IMR-90 (cell line): ENCODE data around the gene SPATC1L. TPM values are rescaled to one million over a fixed set of nuclear protein-coding genes. Genes with fewer than 3 reads are reported as not detected.

Experiments used
- ATAC-seq: fragments of 200-7000 bp; cut with Tn5 transposase; 2 replicates; pipeline ENCODE4 v1.9.1; 2020; ENCODE audit warnings: low read depth, mild to moderate bottlenecking, moderate library complexity
- BruUV-seq: library from RNA; stranded (reverse); fragments of 400-500 nt; replicated peaks from 2 replicates; lab custom pipeline; 2021; lab: Mats Ljungman, UMichigan
- CTCF ChIA-PET: fragments of 300-600 bp; formaldehyde crosslinking; extraction: SDS; loops from one replicate; lab custom pipeline; 2021; ENCODE audit warnings: antibody characterized with exemption; lab: Yijun Ruan, JAX
- POLR2A ChIA-PET: fragments of 300-600 bp; sonication (Branson Sonifier 250); formaldehyde crosslinking; loops from one replicate; lab custom pipeline; 2022; ENCODE audit warnings: antibody characterized with exemption; ENCODE audit not compliant: unreplicated experiment; lab: Charles Lee
- DNase-seq: peaks from one replicate; pipeline ENCODE4 v3.0.0; 2013
- H2AFZ ChIP-seq: replicated peaks from 2 replicates; pipeline ENCODE3; 2013; ENCODE audit warnings: low read length, mild to moderate bottlenecking; ENCODE audit not compliant: poor library complexity
- H2AK5ac ChIP-seq: 2 replicates; pipeline ENCODE4 v1.6.1; 2013; ENCODE audit warnings: low read depth, low read length, inconsistent platforms
- H2AK9ac ChIP-seq: replicated peaks from 2 replicates; pipeline ENCODE3; 2013; ENCODE audit warnings: mild to moderate bottlenecking, low read depth, low read length, moderate library complexity; ENCODE audit not compliant: poor library complexity
- H2BK120ac ChIP-seq: 2 replicates; pipeline ENCODE4 v1.6.1; 2013; ENCODE audit warnings: low read depth, low read length, inconsistent platforms
- H2BK15ac ChIP-seq: 3 replicates; pipeline ENCODE4 v1.6.1; 2013; ENCODE audit warnings: low read depth, low read length, inconsistent platforms
- H2BK20ac ChIP-seq: 2 replicates; pipeline ENCODE4 v1.6.1; 2013; ENCODE audit warnings: low read depth, mild to moderate bottlenecking, inconsistent platforms, low read length, moderate library complexity
- H2BK5ac ChIP-seq: 2 replicates; pipeline ENCODE4 v1.6.1; 2013; ENCODE audit warnings: mild to moderate bottlenecking, low read depth, low read length, inconsistent platforms; ENCODE audit not compliant: poor library complexity, severe bottlenecking
- H3K14ac ChIP-seq: replicated peaks from 2 replicates; pipeline ENCODE4 v1.6.1; 2013; ENCODE audit warnings: low read depth, low read length, inconsistent platforms
- H3K18ac ChIP-seq: 2 replicates; pipeline ENCODE4 v1.6.1; 2013; ENCODE audit warnings: low read depth, low read length, control low read depth
- H3K23ac ChIP-seq: 2 replicates; pipeline ENCODE4 v1.6.1; 2013; ENCODE audit warnings: low read depth, low read length, inconsistent platforms
- H3K27ac ChIP-seq: 2 replicates; pipeline ENCODE4 v1.5.1; 2013; ENCODE audit warnings: mild to moderate bottlenecking, control low read depth, low read length; ENCODE audit not compliant: insufficient read depth
- H3K27me3 ChIP-seq: 2 replicates; pipeline ENCODE4 v1.6.1; 2013; ENCODE audit warnings: low read length; ENCODE audit not compliant: control insufficient read depth, insufficient read depth
- H3K36me3 ChIP-seq: 2 replicates; pipeline ENCODE4 v1.6.1; 2013; ENCODE audit warnings: low read length, mixed read lengths; ENCODE audit not compliant: control insufficient read depth, insufficient read depth
- H3K4ac ChIP-seq: 2 replicates; pipeline ENCODE4 v1.6.1; 2013; ENCODE audit warnings: low read depth, low read length, inconsistent platforms
- H3K4me1 ChIP-seq: 2 replicates; pipeline ENCODE4 v1.6.1; 2013; ENCODE audit warnings: low read length, mixed read lengths; ENCODE audit not compliant: control insufficient read depth, insufficient read depth
- H3K4me2 ChIP-seq: 2 replicates; pipeline ENCODE4 v1.6.1; 2013; ENCODE audit warnings: low read depth, mild to moderate bottlenecking, control low read depth, low read length, moderate library complexity
- H3K4me3 ChIP-seq: 2 replicates; pipeline ENCODE4 v1.5.1; 2013; ENCODE audit warnings: low read depth, mild to moderate bottlenecking, control low read depth, low read length, moderate library complexity; ENCODE audit not compliant: insufficient read depth
- H3K56ac ChIP-seq: 2 replicates; pipeline ENCODE4 v1.6.1; 2013; ENCODE audit warnings: low read length, inconsistent platforms; ENCODE audit not compliant: insufficient read depth; ENCODE audit errors: extremely low read depth
- H3K79me1 ChIP-seq, 2 experiments: 2 replicates each; pipeline ENCODE4 v1.6.1; 2013; ENCODE audit warnings: low read length in 2 of 2, inconsistent platforms in 1 of 2, low read depth in 1 of 2
- H3K9ac ChIP-seq: 2 replicates; pipeline ENCODE4 v1.6.1; 2013; ENCODE audit warnings: low read depth, low read length, control low read depth
- H3K9me1 ChIP-seq: 2 replicates; pipeline ENCODE4 v1.6.1; 2013; ENCODE audit warnings: low read length, inconsistent platforms; ENCODE audit not compliant: insufficient read depth
- H3K9me3 ChIP-seq: 2 replicates; pipeline ENCODE4 v1.6.1; 2013; ENCODE audit warnings: low read length; ENCODE audit not compliant: control insufficient read depth, insufficient read depth
- H4K20me1 ChIP-seq: 2 replicates; pipeline ENCODE4 v1.6.1; 2013; ENCODE audit warnings: low read length, inconsistent platforms; ENCODE audit not compliant: insufficient read depth
- H4K5ac ChIP-seq: 2 replicates; pipeline ENCODE4 v1.6.1; 2013; ENCODE audit warnings: mild to moderate bottlenecking, low read depth, low read length, control low read depth
- H4K8ac ChIP-seq, 2 experiments: 2 replicates each; pipeline ENCODE4 v1.6.1; 2013; ENCODE audit warnings: low read depth in 2 of 2, low read length in 2 of 2, control low read depth in 1 of 2, inconsistent platforms in 1 of 2
- H4K91ac ChIP-seq: 2 replicates; pipeline ENCODE4 v1.6.1; 2013; ENCODE audit warnings: low read depth, low read length, inconsistent platforms; ENCODE audit not compliant: insufficient read depth
- CHD1 ChIP-seq: IDR thresholded peaks from 2 replicates; pipeline ENCODE4 v1.6.1; 2012; ENCODE audit warnings: low read depth, low read length, improper control_type of control experiment
- CTCF ChIP-seq: conservative IDR thresholded peaks from 2 replicates; pipeline ENCODE4 v1.5.1; 2012; ENCODE audit warnings: mild to moderate bottlenecking, low read depth, low read length, improper control_type of control experiment
- POLR2A ChIP-seq: IDR thresholded peaks from 2 replicates; pipeline ENCODE4 v1.6.1; 2012; ENCODE audit warnings: mild to moderate bottlenecking, low read depth, low read length
- RAD21 ChIP-seq: IDR thresholded peaks from 2 replicates; pipeline ENCODE4 v1.6.1; 2012; ENCODE audit warnings: low read length, improper control_type of control experiment
- RFX5 ChIP-seq: IDR thresholded peaks from 2 replicates; pipeline ENCODE4 v1.8.0; 2012; ENCODE audit warnings: low read depth, mild to moderate bottlenecking, low read length, moderate library complexity
- SMC3 ChIP-seq: fragments of 150-350 bp; IDR thresholded peaks from 2 replicates; pipeline ENCODE4 v1.6.1; 2016; ENCODE audit warnings: low read depth, mild to moderate bottlenecking, antibody characterized with exemption, low read length, moderate library complexity
- USF2 ChIP-seq: fragments of 150-350 bp; IDR thresholded peaks from 2 replicates; pipeline ENCODE4 v1.6.1; 2017; ENCODE audit warnings: mild to moderate bottlenecking, antibody characterized with exemption, low read length, low read depth
- WGBS, 2 experiments: methylation state at CpG; one replicate each; pipeline versions ENCODE4 v1.1.5 to v1.1.7; 2013; ENCODE audit warnings: missing lambda C conversion rate in 2 of 2; ENCODE audit not compliant: insufficient read length in 1 of 2; ENCODE audit errors: extremely low coverage in 2 of 2; 5-methylcytosine and 5-hydroxymethylcytosine counted together
- dilution Hi-C: fragments of 300-500 bp; cut with HindIII; formaldehyde crosslinking; loops from one replicate; pipeline ENCODE4 v1.14.3; 2018; ENCODE audit warnings: low sequenced_read_pairs; ENCODE audit not compliant: unreplicated experiment
- in situ Hi-C: fragments of 300-500 bp; cut with MboI; formaldehyde crosslinking; loops from 3 replicates; pipeline ENCODE4 v1.14.3; 2019; ENCODE audit warnings: low sequenced_read_pairs, inconsistent platforms, mixed read lengths
- intact Hi-C: fragments of 100-400 bp; cut with micrococcal nuclease; formaldehyde crosslinking; loops from 2 replicates; pipeline ENCODE4 v1.10.0; 2022
- polyA plus RNA-seq, 3 experiments: library from polyadenylated mRNA; depleted of rRNA; stranded (reverse); fragments of >200 nt; gene quantifications; 2 replicates each; pipeline ENCODE4 v1.2.3, GENCODE V29; 2012; ENCODE audit warnings: low replicate concordance in 1 of 3
- total RNA-seq: library from RNA; depleted of rRNA; stranded (reverse); fragments of >200 nt; gene quantifications from 2 replicates; pipeline ENCODE4 v1.2.3, GENCODE V29; 2012

SPATC1L gene
- total and polyA plus RNA-seq, 2 of the 4 experiments (the other 2 are of a cell fraction): 3.8 to 17.2 TPM

GRCh38 chr21:46228345-46229051, 44.2 kb upstream of the SPATC1L start, which contains the start of gene LSS (continued):
- TF ChIP-seq CTCF: no peak

- Histone ChIP-seq H3K9me3 (no peaks in the 10 kb centered on the region), H3K23ac (peak overlapping the region; percentile 67), H3K27me3 (no peaks in the 10 kb centered on the region), H4K20me1 (peaks cover 20% of the 10 kb centered on the region; the same call in 1 of the 2 replicates), H4K8ac (peak overlapping the region in 1 of 2 experiments; percentile 8; a peak in 1 of 4 replicates), H3K4me1 (peaks cover 13% of the 10 kb centered on the region), H2AFZ (peak overlapping the region; percentile 91), H3K4me3 (peak overlapping the region; percentile 98), H2BK20ac (no peak overlapping the region), H3K9ac (peak overlapping the region; percentile 77), H3K14ac (peak overlapping the region; percentile 69), H2BK5ac (peak overlapping the region; percentile 51), H3K4ac (peak overlapping the region; percentile 13; the same call in 1 of the 2 replicates), H2AK5ac (0 out of 2 replicates have a peak overlapping the region, but pooled peaks have one; percentile 0), H4K5ac (no peak overlapping the region), H3K4me2 (peak overlapping the region; percentile 82), H2BK120ac (no peak overlapping the region), H3K36me3 (peaks cover 9% of the 10 kb centered on the region), H3K18ac (no peak overlapping the region), H3K9me1 (peaks cover 13% of the 10 kb centered on the region), H3K56ac (no peak overlapping the region; the same call in 1 of the 2 replicates), H3K27ac (peak overlapping the region; percentile 47), H3K79me1 (peaks cover 9 to 56% of the 10 kb centered on the region in 2 experiments; a peak in 3 of 4 replicates), H2BK15ac (no peak overlapping the region), H4K91ac (no peak overlapping the region), H2AK9ac (peak overlapping the region; percentile 93)
- no peak for ATAC-seq
- CTCF ChIA-PET: no interaction called here
- intact Hi-C loops (loop anchor here (1.0 to 2.0 kb wide), 2 partner anchors 85 to 255 kb away; no protein-coding TSS in a partner anchor), dilution Hi-C loops (no loop called here), in situ Hi-C loops (no loop called here)
- POLR2A ChIA-PET: no interaction called here
- no TSS peak for BruUV-seq
- WGBS, 2 experiments: 0% methylated on average over 3 of the region's 20 CpGs; no CpG with 5 or more reads in 1 of the 2 experiments
- DNase-seq: no peak
- TF ChIP-seq SMC3 (no peak), POLR2A (no peak), RFX5 (no peak), USF2 (no peak), CHD1 (no peak), RAD21 (no peak), CTCF (no peak)
Measured at GRCh38 chr21:46227811-46228344, 43.6 kb upstream of the SPATC1L start.
